NT2/D1 (cell line): ENCODE data around the gene AUH.

Experiments used
- DNase-seq: peaks from one replicate; pipeline ENCODE4 v3.0.0-alpha.2; 2011; ENCODE audit warnings: low read depth, low spot score
- H3K27me3 ChIP-seq: 2 replicates; pipeline ENCODE4 v1.6.0; 2011; ENCODE audit warnings: mild to moderate bottlenecking; ENCODE audit not compliant: insufficient read length, insufficient read depth
- H3K36me3 ChIP-seq: 2 replicates; pipeline ENCODE4 v1.6.1; 2011; ENCODE audit warnings: mild to moderate bottlenecking, low read length, mixed read lengths; ENCODE audit not compliant: insufficient read depth, insufficient read length
- H3K4me1 ChIP-seq: 2 replicates; pipeline ENCODE4 v1.5.1; 2011; ENCODE audit not compliant: insufficient read depth, insufficient read length
- H3K4me3 ChIP-seq: 2 replicates; pipeline ENCODE4 v1.5.1; 2011; ENCODE audit warnings: low read depth; ENCODE audit not compliant: insufficient read length
- H3K9ac ChIP-seq: 2 replicates; pipeline ENCODE4 v1.6.0; 2011; ENCODE audit warnings: low read depth; ENCODE audit not compliant: insufficient read length
- H3K9me3 ChIP-seq: 2 replicates; pipeline ENCODE4 v1.5.1; 2011; ENCODE audit warnings: mild to moderate bottlenecking, low read length; ENCODE audit not compliant: insufficient read depth
- SUZ12 ChIP-seq: IDR thresholded peaks from 2 replicates; pipeline ENCODE4 v1.6.1; 2011; ENCODE audit not compliant: insufficient read length, insufficient read depth; ENCODE audit errors: extremely low read depth
- YY1 ChIP-seq: IDR thresholded peaks from 2 replicates; pipeline ENCODE4 v1.6.1; 2011; ENCODE audit not compliant: insufficient read length, insufficient read depth
- ZNF274 ChIP-seq: IDR thresholded peaks from 2 replicates; pipeline ENCODE4 v1.6.1; 2011; ENCODE audit warnings: mild to moderate bottlenecking, low read depth, low read length

Gene AUH

GRCh38 chr9:91295357-91295756, 66.4 kb downstream of the AUH start:
- Histone ChIP-seq H3K36me3 (peaks cover 55% of the 10 kb centered on the region), H3K9me3 (no peaks in the 10 kb centered on the region), H3K27me3 (no peaks in the 10 kb centered on the region), H3K9ac (no peak overlapping the region), H3K4me3 (no peak overlapping the region), H3K4me1 (no peaks in the 10 kb centered on the region)
- no peak for DNase-seq
- no peak for TF ChIP-seq YY1
- no peak for TF ChIP-seq SUZ12
- TF ChIP-seq ZNF274 = no peak

- no peaks in the 10 kb centered on the region for H3K27me3 ChIP-seq
- peaks cover 60% of the 10 kb centered on the region for H3K36me3 ChIP-seq
- no peaks in the 10 kb centered on the region for H3K4me1 ChIP-seq
- no peaks in the 10 kb centered on the region for H3K9me3 ChIP-seq
- TF ChIP-seq ZNF274 (no peak), YY1 (no peak), SUZ12 (no peak)
- H3K4me3 ChIP-seq = no peak overlapping the region
- no peak for DNase-seq
- H3K9ac ChIP-seq = no peak overlapping the region
These were observed 69.9 kb downstream of the AUH start for GRCh38 chr9:91291866-91292265.

- Histone ChIP-seq H3K9ac (no peak overlapping the region), H3K4me1 (no peaks in the 10 kb centered on the region), H3K4me3 (no peak overlapping the region), H3K27me3 (no peaks in the 10 kb centered on the region), H3K9me3 (no peaks in the 10 kb centered on the region), H3K36me3 (peaks cover 41% of the 10 kb centered on the region)
- no peak for TF ChIP-seq YY1
- no peak for TF ChIP-seq ZNF274
- DNase-seq = no peak
These were observed 72.5 kb downstream of the AUH start for GRCh38 chr9:91289244-91289643.

- Histone ChIP-seq H3K4me3 (no peak overlapping the region), H3K27me3 (no peaks in the 10 kb centered on the region), H3K9ac (no peak overlapping the region), H3K4me1 (no peaks in the 10 kb centered on the region), H3K36me3 (peaks cover 14% of the 10 kb centered on the region), H3K9me3 (no peaks in the 10 kb centered on the region)
- no peak for DNase-seq
- TF ChIP-seq YY1 (no peak), SUZ12 (no peak), ZNF274 (no peak)
These were observed 75.9 kb downstream of the AUH start for GRCh38 chr9:91285729-91286353.

GRCh38 chr9:91282292-91282691, 79.4 kb downstream of the AUH start:
- peaks cover under 1% of the 10 kb centered on the region for H3K36me3 ChIP-seq
- no peaks in the 10 kb centered on the region for H3K4me1 ChIP-seq
- no peak for DNase-seq
- TF ChIP-seq ZNF274 (no peak), SUZ12 (no peak), YY1 (no peak)
- no peak overlapping the region for H3K4me3 ChIP-seq
- no peaks in the 10 kb centered on the region for H3K27me3 ChIP-seq
- H3K9ac ChIP-seq = no peak overlapping the region
- no peaks in the 10 kb centered on the region for H3K9me3 ChIP-seq

- Histone ChIP-seq H3K27me3 (no peaks in the 10 kb centered on the region), H3K36me3 (no peaks in the 10 kb centered on the region), H3K9ac (no peak overlapping the region), H3K4me3 (no peak overlapping the region), H3K9me3 (no peaks in the 10 kb centered on the region), H3K4me1 (no peaks in the 10 kb centered on the region)
- TF ChIP-seq ZNF274 (no peak), YY1 (no peak), SUZ12 (no peak)
- no peak for DNase-seq
These were observed 82.2 kb downstream of the AUH start for GRCh38 chr9:91279296-91280204.

GRCh38 chr9:91276513-91276912, 85.2 kb downstream of the AUH start:
- Histone ChIP-seq H3K9me3 (no peaks in the 10 kb centered on the region), H3K9ac (no peak overlapping the region), H3K4me3 (no peak overlapping the region), H3K4me1 (no peaks in the 10 kb centered on the region), H3K27me3 (no peaks in the 10 kb centered on the region), H3K36me3 (no peaks in the 10 kb centered on the region)
- DNase-seq = no peak
- no peak for TF ChIP-seq ZNF274
- TF ChIP-seq SUZ12 = no peak
- no peak for TF ChIP-seq YY1

- Histone ChIP-seq H3K4me1 (no peaks in the 10 kb centered on the region), H3K27me3 (no peaks in the 10 kb centered on the region), H3K36me3 (no peaks in the 10 kb centered on the region), H3K9me3 (no peaks in the 10 kb centered on the region), H3K4me3 (no peak overlapping the region), H3K9ac (no peak overlapping the region)
- DNase-seq = no peak
- TF ChIP-seq ZNF274 = no peak
- TF ChIP-seq SUZ12 = no peak
- TF ChIP-seq YY1 = no peak
These were observed 86.1 kb downstream of the AUH start for GRCh38 chr9:91275655-91276054.
